ENCODE results near the gene HMCN2.

Gene HMCN2

GRCh38 chr9:130477564-130477963 is 212.0 kb downstream of the HMCN2 start:
- no peak for DNase-seq

- no peak for DNase-seq
Observed at GRCh38 chr9:130478152-130478551, 212.6 kb downstream of the HMCN2 start.

- DNase-seq, result no peak
Observed at GRCh38 chr9:130478736-130479575, 213.4 kb downstream of the HMCN2 start.

- DNase-seq, result no peak
Observed at GRCh38 chr9:130479587-130479986, 214.0 kb downstream of the HMCN2 start.

- DNase-seq, result no peak
Observed at GRCh38 chr9:130480673-130481072, 215.1 kb downstream of the HMCN2 start.

- no peak for DNase-seq
Observed at GRCh38 chr9:130482463-130482862, 216.9 kb downstream of the HMCN2 start.

GRCh38 chr9:130483371-130483971 is 217.9 kb downstream of the HMCN2 start:
- DNase-seq, result no peak

Data from NCI-H774 (cell line).